ENCODE data around the gene TIGD3. TPM values are rescaled to one million over a fixed set of nuclear protein-coding genes. Genes with fewer than 3 reads are reported as not detected.

Gene TIGD3
- total and polyA plus RNA-seq, 2 experiments from 2014 or later = 0.88 to 1.7 TPM

GRCh38 chr11:65382804-65383368 is 28.3 kb downstream of the TIGD3 start:
- peaks cover 40% of the 10 kb centered on the region for H3K4me1 ChIP-seq (ENCODE audit: low read depth)
- no peak for TF ChIP-seq CTCF (IDR thresholded peaks at IDR 0.05; ENCODE audit: low read depth, low read length)
- H3K27ac ChIP-seq = peak overlapping the region; percentile 86
- H3K4me3 ChIP-seq = no peak overlapping the region
- peak in 1 of 2 donors; percentile 38 for DNase-seq (ENCODE audit: low read depth in 1 of 2, low spot score in 1 of 2)
- no peaks in the 10 kb centered on the region for H3K9me3 ChIP-seq (ENCODE audit: low read depth)
- H3K36me3 ChIP-seq = no peaks in the 10 kb centered on the region
- H3K27me3 ChIP-seq = no peaks in the 10 kb centered on the region

- H3K36me3 ChIP-seq = no peaks in the 10 kb centered on the region
- no peaks in the 10 kb centered on the region for H3K27me3 ChIP-seq
- no peaks in the 10 kb centered on the region for H3K9me3 ChIP-seq (ENCODE audit: low read depth)
- H3K4me1 ChIP-seq (ENCODE audit: low read depth) = peaks cover 40% of the 10 kb centered on the region
- no peak for DNase-seq (ENCODE audit: low read depth in 1 of 2, low spot score in 1 of 2)
- TF ChIP-seq CTCF (IDR thresholded peaks at IDR 0.05; ENCODE audit: low read depth, low read length) = no peak
- no peak overlapping the region for H3K4me3 ChIP-seq
- peak overlapping the region; percentile 76 for H3K27ac ChIP-seq
These were observed 29.2 kb downstream of the TIGD3 start for GRCh38 chr11:65383778-65384177.

GRCh38 chr11:65384301-65384889 is 29.8 kb downstream of the TIGD3 start:
- DNase-seq (ENCODE audit: low read depth in 1 of 2, low spot score in 1 of 2) = peak; percentile 60 to 72

GRCh38 chr11:65386307-65387140 is 32.0 kb downstream of the TIGD3 start, which contains the start of gene FRMD8:
FRMD8 (plus strand) TSS chr11:65386637; CDS start chr11:65387037, 400 bp downstream.
- DNase-seq (ENCODE audit: low read depth in 1 of 2, low spot score in 1 of 2) = peak; percentile 82 to 90
- no peaks in the 10 kb centered on the region for H3K27me3 ChIP-seq
- H3K4me1 ChIP-seq (ENCODE audit: low read depth) = peaks cover 28% of the 10 kb centered on the region
- peak within 1 kb of the TSS; percentile 47 for H3K4me3 ChIP-seq
- no peaks in the 10 kb centered on the region for H3K9me3 ChIP-seq (ENCODE audit: low read depth)
- TF ChIP-seq CTCF (IDR thresholded peaks at IDR 0.05; ENCODE audit: low read depth, low read length) = no peak
- H3K27ac ChIP-seq = no peak within 1 kb of the TSS
- no peaks in the 10 kb centered on the region for H3K36me3 ChIP-seq

More at GRCh38 chr11:65384301-65384889, 29.8 kb downstream of the TIGD3 start:
- Histone ChIP-seq H3K4me1 (ENCODE audit: low read depth) (peaks cover 40% of the 10 kb centered on the region), H3K27ac (peak overlapping the region; percentile 76), H3K27me3 (no peaks in the 10 kb centered on the region), H3K4me3 (no peak overlapping the region), H3K9me3 (ENCODE audit: low read depth) (no peaks in the 10 kb centered on the region), H3K36me3 (no peaks in the 10 kb centered on the region)
- no peak for TF ChIP-seq CTCF (IDR thresholded peaks at IDR 0.05; ENCODE audit: low read depth, low read length)

GRCh38 chr11:65388731-65389130 is 34.2 kb downstream of the TIGD3 start:
- DNase-seq (ENCODE audit: low read depth in 1 of 2, low spot score in 1 of 2) = no peak
- no peak overlapping the region for H3K27ac ChIP-seq
- no peak for TF ChIP-seq CTCF (IDR thresholded peaks at IDR 0.05; ENCODE audit: low read depth, low read length)

More at GRCh38 chr11:65388731-65389130, 34.2 kb downstream of the TIGD3 start:
- Histone ChIP-seq H3K4me3 (no peak overlapping the region), H3K27me3 (no peaks in the 10 kb centered on the region), H3K36me3 (no peaks in the 10 kb centered on the region), H3K9me3 (ENCODE audit: low read depth) (no peaks in the 10 kb centered on the region), H3K4me1 (ENCODE audit: low read depth) (peaks cover 10% of the 10 kb centered on the region)

Data from cardiac muscle cell (in vitro differentiated cells and primary cell).